ENCODE data around the gene NR2F6.

The NR2F6 gene

DNA sequence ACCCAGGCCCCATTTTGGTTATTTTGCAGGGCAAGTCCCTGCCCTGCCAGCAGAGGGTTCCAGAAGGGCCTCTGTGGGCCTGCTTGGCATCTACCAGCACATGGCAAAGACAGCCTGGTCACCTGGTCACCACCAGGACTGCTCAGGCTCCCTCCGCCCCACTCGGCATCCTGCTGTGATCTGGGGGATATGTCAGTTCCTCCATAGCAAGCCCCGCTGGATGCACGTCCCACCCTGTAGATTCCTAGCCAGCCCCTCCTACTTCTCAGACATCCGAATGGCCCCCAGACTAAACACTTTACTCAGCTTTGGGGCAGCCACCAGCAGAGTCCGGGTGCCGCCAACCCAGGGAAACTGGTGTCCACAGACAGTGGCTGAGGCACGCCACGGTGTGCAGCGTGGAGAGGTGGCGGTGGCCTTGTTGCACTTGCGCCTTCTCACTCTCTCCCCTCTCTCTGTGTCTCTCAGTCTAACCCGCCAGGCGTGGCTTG, 62.4 kb downstream of the NR2F6 start:
- Histone ChIP-seq H3K9me2 (replicated peaks; ENCODE audit: insufficient read depth, low read length) (no peaks in the 10 kb centered on the region), H3K9ac (ENCODE audit: low read length) (no peak overlapping the region), H3K36me3 (replicated peaks; ENCODE audit: insufficient read depth, low read length) (no peaks in the 10 kb centered on the region), H3F3A (ENCODE audit: insufficient read depth, low read length) (no peaks in the 10 kb centered on the region), H3K27ac (ENCODE audit: low read length) (no peak overlapping the region), H3K4me1 (ENCODE audit: low read length) (no peaks in the 10 kb centered on the region), H3K4me3 (ENCODE audit: low read length) (no peak overlapping the region), H3K9me3 (replicated peaks; ENCODE audit: insufficient read depth, low read length) (no peaks in the 10 kb centered on the region), H3K79me2 (ENCODE audit: low read length) (no peaks in the 10 kb centered on the region), H3K4me2 (ENCODE audit: low read depth, low read length) (no peak overlapping the region), H2AFZ (ENCODE audit: low read length) (no peak overlapping the region), H3K27me3 (replicated peaks; ENCODE audit: insufficient read depth, low read length) (no peaks in the 10 kb centered on the region), H4K20me1 (ENCODE audit: insufficient read depth, low read length) (no peaks in the 10 kb centered on the region)
- DNase-seq: no peak
- TF ChIP-seq CTCF (IDR thresholded peaks at IDR 0.05; ENCODE audit: low read length) (no peak), EZH2 (optimal IDR thresholded peaks at IDR 0.05; ENCODE audit: low read depth, low read length) (no peak), EZH2phosphoT487 (IDR thresholded peaks at IDR 0.05; ENCODE audit: low read length) (no peak)

Data from MM.1S (cell line).